ENCODE measurements around the gene NINL.

Gene NINL

DNA sequence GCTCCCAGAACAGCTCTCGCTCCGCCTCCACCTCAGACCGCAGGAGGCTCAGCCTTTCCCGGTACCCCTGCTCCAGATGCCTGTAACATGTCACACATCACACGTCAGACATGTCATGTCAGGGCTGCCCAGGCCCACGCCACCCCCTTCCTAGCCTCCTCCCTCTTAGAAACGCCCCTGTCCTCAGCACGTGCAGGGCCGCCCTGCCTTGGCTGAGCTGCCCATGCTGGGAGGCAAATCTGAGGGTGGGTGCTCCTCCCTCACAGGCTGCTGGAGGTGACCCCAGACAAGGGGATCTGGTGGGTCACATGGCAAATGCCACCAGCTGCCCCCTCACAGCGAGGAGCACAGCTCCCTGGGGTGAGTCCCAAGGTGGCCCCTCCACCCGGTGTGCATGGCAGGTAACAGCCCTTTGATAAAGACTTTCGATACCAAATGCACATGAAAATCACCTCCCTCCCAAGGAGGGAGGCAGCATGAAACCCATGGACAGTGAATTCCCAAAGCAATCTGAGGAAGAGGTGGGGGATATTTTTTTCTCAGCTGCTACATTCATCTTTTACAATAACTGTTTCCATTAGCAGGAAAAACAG lies 93.8 kb downstream of the NINL start:
- no peak overlapping the region for H3K4me3 ChIP-seq (ENCODE audit: low read depth, low read length)
- DNase-seq (ENCODE audit: low read depth) = no peak
- TF ChIP-seq, protein P1, sequence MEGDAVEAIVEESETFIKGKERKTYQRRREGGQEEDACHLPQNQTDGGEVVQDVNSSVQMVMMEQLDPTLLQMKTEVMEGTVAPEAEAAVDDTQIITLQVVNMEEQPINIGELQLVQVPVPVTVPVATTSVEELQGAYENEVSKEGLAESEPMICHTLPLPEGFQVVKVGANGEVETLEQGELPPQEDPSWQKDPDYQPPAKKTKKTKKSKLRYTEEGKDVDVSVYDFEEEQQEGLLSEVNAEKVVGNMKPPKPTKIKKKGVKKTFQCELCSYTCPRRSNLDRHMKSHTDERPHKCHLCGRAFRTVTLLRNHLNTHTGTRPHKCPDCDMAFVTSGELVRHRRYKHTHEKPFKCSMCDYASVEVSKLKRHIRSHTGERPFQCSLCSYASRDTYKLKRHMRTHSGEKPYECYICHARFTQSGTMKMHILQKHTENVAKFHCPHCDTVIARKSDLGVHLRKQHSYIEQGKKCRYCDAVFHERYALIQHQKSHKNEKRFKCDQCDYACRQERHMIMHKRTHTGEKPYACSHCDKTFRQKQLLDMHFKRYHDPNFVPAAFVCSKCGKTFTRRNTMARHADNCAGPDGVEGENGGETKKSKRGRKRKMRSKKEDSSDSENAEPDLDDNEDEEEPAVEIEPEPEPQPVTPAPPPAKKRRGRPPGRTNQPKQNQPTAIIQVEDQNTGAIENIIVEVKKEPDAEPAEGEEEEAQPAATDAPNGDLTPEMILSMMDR (IDR thresholded peaks at IDR 0.05; ENCODE audit: insufficient read depth, low read depth, low read length, missing control alignments) = no peak

DNA sequence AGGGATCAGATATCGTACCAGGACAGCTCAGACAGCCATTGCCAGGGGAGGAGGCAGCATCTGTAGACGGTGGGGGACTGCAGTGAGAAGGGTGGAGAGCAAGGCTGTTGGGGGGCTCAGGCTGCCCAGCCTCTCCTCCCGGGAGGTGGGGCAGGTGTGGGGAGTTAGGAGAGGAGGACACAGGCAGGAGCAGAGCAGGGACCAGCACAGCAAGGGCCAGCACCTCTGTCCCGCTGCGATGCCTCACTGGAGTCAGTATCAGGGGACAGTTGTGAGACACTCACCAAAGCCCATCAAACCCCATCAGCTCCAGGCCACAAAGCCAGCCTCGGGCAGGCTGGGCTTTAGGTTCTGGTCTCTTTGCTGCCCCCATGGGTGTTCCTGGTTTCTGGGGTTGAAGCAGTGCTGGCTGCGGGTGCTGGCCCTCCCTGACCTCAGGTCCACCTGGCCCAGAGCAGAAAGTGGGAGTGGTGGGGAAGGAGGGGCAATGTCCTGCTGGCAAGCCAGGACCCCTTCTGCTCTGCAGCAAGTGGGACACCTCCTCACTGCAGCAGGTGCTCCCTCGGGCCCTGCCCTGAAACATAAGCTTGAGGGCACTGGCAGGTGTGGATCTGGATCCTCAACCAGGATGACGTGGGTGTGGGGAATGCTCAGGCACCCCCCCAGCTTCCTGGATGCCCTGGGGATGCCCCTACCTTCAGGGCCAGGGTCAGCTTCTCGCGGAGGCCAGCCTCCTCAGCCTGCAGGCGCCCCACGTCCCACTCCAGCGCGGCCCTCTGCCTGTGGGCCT lies 94.5 kb downstream of the NINL start:
- DNase-seq (ENCODE audit: low read depth) = no peak
- H3K4me3 ChIP-seq (ENCODE audit: low read depth, low read length) = no peak overlapping the region
- TF ChIP-seq, protein P1 (IDR thresholded peaks at IDR 0.05; ENCODE audit: insufficient read depth, low read depth, low read length, missing control alignments) = no peak

DNA sequence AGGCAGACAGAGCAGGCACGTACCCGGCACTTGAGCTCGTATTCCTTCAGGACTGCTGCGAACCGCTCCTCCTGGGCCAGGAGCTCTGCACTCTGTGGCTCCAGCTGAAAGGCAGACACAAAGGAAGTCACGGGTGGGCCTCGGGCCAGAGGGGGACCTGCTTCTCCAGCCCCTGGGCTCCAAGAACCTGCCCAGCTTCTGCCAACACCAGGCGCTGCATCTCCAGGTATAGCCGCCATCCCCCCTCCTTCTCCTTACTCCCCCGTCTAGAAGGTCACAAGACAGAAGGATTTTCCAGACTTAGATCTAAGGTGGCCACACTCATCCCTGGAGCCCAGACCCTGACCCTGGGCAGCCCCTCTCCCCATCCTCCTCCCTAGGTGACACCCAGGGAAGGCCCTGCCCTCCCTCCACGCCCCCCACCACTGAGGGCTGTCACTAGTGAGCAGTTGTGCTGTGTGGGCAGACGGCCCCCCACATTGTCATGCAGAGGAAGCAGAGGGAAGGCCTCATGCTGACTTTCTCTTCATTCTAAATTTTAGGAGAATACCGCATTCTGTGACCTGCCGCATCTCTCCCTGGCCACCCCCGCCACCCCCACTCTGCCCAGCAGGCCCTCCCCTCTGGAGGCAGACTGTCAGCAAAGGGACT lies 96.0 kb downstream of the NINL start:
- H3K4me3 ChIP-seq (ENCODE audit: low read depth, low read length) = no peak overlapping the region
- TF ChIP-seq, protein P1 (IDR thresholded peaks at IDR 0.05; ENCODE audit: insufficient read depth, low read depth, low read length, missing control alignments) = no peak
- DNase-seq (ENCODE audit: low read depth) = no peak

DNA sequence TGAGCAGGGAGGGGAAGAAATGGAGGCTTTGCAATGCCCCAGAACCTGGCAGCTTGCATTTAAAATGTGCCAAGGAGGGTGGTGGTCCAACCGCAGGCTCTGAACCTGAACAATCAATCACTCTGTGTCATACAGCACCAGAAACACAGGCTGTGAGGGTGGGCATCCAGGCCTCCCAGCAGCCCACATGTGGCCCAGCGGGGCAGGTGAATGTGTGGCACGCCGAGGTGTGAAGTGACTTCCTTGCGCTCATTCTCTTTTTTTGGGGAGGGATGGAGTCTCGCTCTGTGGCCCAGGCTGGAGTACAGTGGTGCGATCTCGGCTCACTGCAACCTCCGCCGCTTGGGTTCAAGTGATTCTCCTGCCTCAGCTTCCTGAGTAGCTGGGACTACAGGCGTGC lies 97.4 kb downstream of the NINL start:
- no peak for DNase-seq (ENCODE audit: low read depth)
- TF ChIP-seq, protein P1 (IDR thresholded peaks at IDR 0.05; ENCODE audit: insufficient read depth, low read depth, low read length, missing control alignments) = no peak
- H3K4me3 ChIP-seq (ENCODE audit: low read depth, low read length) = no peak overlapping the region

DNA sequence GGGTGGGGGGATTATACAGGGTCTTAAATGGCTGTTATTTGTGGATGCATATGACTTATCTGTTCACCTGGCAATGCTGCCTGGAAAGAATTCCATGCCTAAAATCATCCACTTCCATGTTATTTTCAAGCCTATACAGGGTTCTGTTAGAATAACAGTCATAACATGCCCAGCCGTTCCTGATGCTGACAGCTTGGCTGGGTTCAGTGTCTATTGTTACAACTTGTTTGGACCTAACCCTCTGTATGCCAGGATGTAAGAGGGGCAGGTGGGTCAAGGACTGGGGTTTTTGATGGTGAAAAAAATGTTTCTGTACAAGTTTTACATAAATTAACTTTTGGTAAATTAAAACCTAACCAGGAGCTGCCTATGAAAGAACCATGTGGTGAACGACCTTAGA lies 98.0 kb downstream of the NINL start:
- TF ChIP-seq, protein P1 (IDR thresholded peaks at IDR 0.05; ENCODE audit: insufficient read depth, low read depth, low read length, missing control alignments) = no peak
- H3K4me3 ChIP-seq (ENCODE audit: low read depth, low read length) = no peak overlapping the region
- DNase-seq (ENCODE audit: low read depth) = no peak

DNA sequence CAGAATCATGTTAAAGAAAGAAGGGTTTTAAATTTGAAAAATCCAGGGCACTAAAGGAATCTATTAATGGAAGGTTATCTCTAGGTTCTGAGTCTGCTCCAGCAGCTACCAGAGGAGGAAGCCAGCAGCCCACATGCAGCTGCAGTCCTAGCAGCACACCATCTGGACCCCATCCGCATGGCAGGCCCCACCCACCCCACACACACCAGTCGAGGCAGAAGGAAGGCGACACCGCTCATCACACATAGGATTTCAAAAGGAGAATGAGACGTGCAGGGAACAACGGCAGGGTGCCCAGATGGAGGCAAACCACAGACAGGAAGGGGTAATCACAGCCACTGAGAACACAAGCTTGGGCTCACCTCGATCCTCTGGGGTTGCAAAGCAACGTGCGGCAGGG lies 99.0 kb downstream of the NINL start:
- TF ChIP-seq, protein P1 (IDR thresholded peaks at IDR 0.05; ENCODE audit: insufficient read depth, low read depth, low read length, missing control alignments) = no peak
- no peak for DNase-seq (ENCODE audit: low read depth)
- no peak overlapping the region for H3K4me3 ChIP-seq (ENCODE audit: low read depth, low read length)

Measured in GM12865 (cell line).